ENCODE data around the gene PPP6R1.

DNA sequence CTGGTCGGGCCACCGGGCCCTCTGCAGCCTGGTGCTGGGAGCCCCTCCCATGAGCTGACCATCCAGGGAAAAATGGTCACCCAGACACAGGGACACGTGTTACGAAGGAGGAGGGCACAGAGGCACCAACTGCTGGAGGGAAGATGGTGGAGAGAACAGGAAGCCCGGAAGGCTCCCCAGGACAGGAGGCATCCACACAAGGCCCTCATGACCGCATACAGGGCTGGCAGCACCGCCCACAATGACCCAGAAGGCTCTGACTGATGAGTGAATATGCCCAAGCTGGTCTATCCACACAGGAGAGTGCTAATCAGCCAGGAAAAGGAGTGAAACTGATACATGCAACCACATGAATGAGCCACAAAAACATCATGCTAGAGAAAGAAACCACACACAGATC, 16.3 kb downstream of the PPP6R1 start:
- no peak for TF ChIP-seq POLR2AphosphoS5 (IDR thresholded peaks at IDR 0.05; ENCODE audit: low read depth)
- TF ChIP-seq, protein P1, sequence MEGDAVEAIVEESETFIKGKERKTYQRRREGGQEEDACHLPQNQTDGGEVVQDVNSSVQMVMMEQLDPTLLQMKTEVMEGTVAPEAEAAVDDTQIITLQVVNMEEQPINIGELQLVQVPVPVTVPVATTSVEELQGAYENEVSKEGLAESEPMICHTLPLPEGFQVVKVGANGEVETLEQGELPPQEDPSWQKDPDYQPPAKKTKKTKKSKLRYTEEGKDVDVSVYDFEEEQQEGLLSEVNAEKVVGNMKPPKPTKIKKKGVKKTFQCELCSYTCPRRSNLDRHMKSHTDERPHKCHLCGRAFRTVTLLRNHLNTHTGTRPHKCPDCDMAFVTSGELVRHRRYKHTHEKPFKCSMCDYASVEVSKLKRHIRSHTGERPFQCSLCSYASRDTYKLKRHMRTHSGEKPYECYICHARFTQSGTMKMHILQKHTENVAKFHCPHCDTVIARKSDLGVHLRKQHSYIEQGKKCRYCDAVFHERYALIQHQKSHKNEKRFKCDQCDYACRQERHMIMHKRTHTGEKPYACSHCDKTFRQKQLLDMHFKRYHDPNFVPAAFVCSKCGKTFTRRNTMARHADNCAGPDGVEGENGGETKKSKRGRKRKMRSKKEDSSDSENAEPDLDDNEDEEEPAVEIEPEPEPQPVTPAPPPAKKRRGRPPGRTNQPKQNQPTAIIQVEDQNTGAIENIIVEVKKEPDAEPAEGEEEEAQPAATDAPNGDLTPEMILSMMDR (IDR thresholded peaks at IDR 0.05; ENCODE audit: insufficient read depth, low read length): no peak
- TF ChIP-seq, protein P2, sequence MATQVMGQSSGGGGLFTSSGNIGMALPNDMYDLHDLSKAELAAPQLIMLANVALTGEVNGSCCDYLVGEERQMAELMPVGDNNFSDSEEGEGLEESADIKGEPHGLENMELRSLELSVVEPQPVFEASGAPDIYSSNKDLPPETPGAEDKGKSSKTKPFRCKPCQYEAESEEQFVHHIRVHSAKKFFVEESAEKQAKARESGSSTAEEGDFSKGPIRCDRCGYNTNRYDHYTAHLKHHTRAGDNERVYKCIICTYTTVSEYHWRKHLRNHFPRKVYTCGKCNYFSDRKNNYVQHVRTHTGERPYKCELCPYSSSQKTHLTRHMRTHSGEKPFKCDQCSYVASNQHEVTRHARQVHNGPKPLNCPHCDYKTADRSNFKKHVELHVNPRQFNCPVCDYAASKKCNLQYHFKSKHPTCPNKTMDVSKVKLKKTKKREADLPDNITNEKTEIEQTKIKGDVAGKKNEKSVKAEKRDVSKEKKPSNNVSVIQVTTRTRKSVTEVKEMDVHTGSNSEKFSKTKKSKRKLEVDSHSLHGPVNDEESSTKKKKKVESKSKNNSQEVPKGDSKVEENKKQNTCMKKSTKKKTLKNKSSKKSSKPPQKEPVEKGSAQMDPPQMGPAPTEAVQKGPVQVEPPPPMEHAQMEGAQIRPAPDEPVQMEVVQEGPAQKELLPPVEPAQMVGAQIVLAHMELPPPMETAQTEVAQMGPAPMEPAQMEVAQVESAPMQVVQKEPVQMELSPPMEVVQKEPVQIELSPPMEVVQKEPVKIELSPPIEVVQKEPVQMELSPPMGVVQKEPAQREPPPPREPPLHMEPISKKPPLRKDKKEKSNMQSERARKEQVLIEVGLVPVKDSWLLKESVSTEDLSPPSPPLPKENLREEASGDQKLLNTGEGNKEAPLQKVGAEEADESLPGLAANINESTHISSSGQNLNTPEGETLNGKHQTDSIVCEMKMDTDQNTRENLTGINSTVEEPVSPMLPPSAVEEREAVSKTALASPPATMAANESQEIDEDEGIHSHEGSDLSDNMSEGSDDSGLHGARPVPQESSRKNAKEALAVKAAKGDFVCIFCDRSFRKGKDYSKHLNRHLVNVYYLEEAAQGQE (IDR thresholded peaks at IDR 0.05; ENCODE audit: insufficient replicate concordance, low read depth): no peak
- TF ChIP-seq SPI1 (IDR thresholded peaks at IDR 0.05; ENCODE audit: borderline replicate concordance, low read depth): no peak
- no peak for TF ChIP-seq GABPA (IDR thresholded peaks at IDR 0.05; ENCODE audit: low read depth)
